Stimulated activated CD8-positive, alpha-beta memory T cell treated with anti-CD3 and anti-CD28 coated beads, Interleukin-12 subunit alpha, Interleukin-12 subunit beta, amount 100 ng/mL, for 4 hours (primary cell): ENCODE measurements around the gene PSMA5.
"Not testable (repeated sequence)": the region's sequence is repeated elsewhere in the genome, so short reads cannot be mapped to it uniquely, and the experiment has no call there.

Experiments
- DNase-seq: peaks from one replicate; pipeline ENCODE4 v3.0.0-alpha.2; 2020; ENCODE audit warnings: low read depth

Gene PSMA5

GRCh38 chr1:109392037-109392787 lies 34.0 kb downstream of the PSMA5 start:
- no peak for DNase-seq

- no peak for DNase-seq
Observed at GRCh38 chr1:109391626-109392025, 34.6 kb downstream of the PSMA5 start.

- DNase-seq, result no peak
Observed at GRCh38 chr1:109391157-109391556, 35.1 kb downstream of the PSMA5 start.

- no peak for DNase-seq
Observed at GRCh38 chr1:109389638-109390341, 36.5 kb downstream of the PSMA5 start.

GRCh38 chr1:109388884-109389637 lies 37.2 kb downstream of the PSMA5 start:
- no peak for DNase-seq

- DNase-seq, result no peak
Observed at GRCh38 chr1:109388208-109388711, 38.0 kb downstream of the PSMA5 start.

GRCh38 chr1:109386054-109386717 lies 40.1 kb downstream of the PSMA5 start:
- no peak for DNase-seq

- no peak for DNase-seq
Observed at GRCh38 chr1:109385417-109385816, 40.8 kb downstream of the PSMA5 start.

GRCh38 chr1:109383854-109384253 lies 42.4 kb downstream of the PSMA5 start:
- DNase-seq, result no peak

- no peak for DNase-seq
Observed at GRCh38 chr1:109383087-109383779, 43.0 kb downstream of the PSMA5 start.

- no peak for DNase-seq
Observed at GRCh38 chr1:109381573-109381972, 44.7 kb downstream of the PSMA5 start.

GRCh38 chr1:109379907-109380306 lies 46.3 kb downstream of the PSMA5 start:
- DNase-seq, result no peak

- DNase-seq, result no peak
Observed at GRCh38 chr1:109379422-109379821, 46.8 kb downstream of the PSMA5 start.

- no peak for DNase-seq
Observed at GRCh38 chr1:109377698-109378097, 48.5 kb downstream of the PSMA5 start.

- DNase-seq, result not testable (repeated sequence)
Observed at GRCh38 chr1:109373696-109374095, 52.6 kb downstream of the PSMA5 start.

- no peak for DNase-seq
Observed at GRCh38 chr1:109373126-109373525, 53.1 kb downstream of the PSMA5 start.

- no peak for DNase-seq
Observed at GRCh38 chr1:109372281-109372680, 54.0 kb downstream of the PSMA5 start.

- no peak for DNase-seq
Observed at GRCh38 chr1:109371341-109371739, 54.9 kb downstream of the PSMA5 start.

- no peak for DNase-seq
Observed at GRCh38 chr1:109370712-109371340, 55.4 kb downstream of the PSMA5 start.

GRCh38 chr1:109369167-109369746 lies 57.0 kb downstream of the PSMA5 start:
- DNase-seq, result no peak

- DNase-seq, result no peak
Observed at GRCh38 chr1:109368464-109368863, 57.8 kb downstream of the PSMA5 start.
